Airway epithelial cell (primary cell): ENCODE data around the gene MRS2. TPM values are rescaled to one million over a fixed set of nuclear protein-coding genes. Genes with fewer than 3 reads are reported as not detected.

ENCODE experiments used
- total RNA-seq: library from RNA; depleted of rRNA; stranded (reverse); fragments of >200 nt; gene quantifications from 2 replicates; pipeline ENCODE4 v1.2.3, GENCODE V29; 2015

MRS2 gene, protein sequence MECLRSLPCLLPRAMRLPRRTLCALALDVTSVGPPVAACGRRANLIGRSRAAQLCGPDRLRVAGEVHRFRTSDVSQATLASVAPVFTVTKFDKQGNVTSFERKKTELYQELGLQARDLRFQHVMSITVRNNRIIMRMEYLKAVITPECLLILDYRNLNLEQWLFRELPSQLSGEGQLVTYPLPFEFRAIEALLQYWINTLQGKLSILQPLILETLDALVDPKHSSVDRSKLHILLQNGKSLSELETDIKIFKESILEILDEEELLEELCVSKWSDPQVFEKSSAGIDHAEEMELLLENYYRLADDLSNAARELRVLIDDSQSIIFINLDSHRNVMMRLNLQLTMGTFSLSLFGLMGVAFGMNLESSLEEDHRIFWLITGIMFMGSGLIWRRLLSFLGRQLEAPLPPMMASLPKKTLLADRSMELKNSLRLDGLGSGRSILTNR
- total RNA-seq: 22.1 and 26.7 TPM in 2 replicates

DNA sequence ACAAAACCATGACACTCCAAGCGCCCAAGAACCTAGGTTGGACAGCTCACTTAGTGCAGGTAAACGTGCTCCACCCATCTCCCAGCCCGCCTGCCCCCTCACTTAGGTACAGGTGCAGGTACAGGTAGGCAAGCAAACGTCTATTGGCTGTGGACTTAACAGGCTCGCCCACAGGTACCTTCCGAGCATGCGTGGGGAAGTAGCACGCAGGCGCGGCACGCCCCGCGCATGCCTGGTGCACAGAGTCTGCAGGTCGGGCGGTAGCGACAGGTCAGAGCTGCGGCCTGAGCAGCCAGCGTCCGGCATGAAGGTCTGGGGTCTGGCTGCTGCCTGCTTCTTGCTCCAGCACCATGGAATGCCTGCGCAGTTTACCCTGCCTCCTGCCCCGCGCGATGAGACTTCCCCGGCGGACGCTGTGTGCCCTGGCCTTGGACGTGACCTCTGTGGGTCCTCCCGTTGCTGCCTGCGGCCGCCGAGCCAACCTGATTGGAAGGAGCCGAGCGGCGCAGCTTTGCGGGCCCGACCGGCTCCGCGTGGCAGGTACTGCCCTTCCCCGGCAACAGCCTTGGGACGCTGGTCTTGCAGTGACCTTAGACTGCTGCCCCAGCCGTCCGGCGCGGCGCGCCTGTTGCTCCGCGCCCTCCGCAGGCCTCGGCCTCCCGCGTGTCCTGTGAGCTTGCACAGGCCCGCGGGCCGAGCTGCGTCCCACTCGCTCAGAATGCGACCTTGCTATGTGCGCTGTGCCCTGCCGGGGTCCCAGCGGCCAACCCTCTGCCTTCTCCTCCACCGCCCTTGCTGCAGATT lies at the start of gene MRS2:
Gene MRS2 (plus strand): TSS at position 240 of the 804 bp plus-strand sequence. CDS start 111 bp downstream, at position 351.

DNA sequence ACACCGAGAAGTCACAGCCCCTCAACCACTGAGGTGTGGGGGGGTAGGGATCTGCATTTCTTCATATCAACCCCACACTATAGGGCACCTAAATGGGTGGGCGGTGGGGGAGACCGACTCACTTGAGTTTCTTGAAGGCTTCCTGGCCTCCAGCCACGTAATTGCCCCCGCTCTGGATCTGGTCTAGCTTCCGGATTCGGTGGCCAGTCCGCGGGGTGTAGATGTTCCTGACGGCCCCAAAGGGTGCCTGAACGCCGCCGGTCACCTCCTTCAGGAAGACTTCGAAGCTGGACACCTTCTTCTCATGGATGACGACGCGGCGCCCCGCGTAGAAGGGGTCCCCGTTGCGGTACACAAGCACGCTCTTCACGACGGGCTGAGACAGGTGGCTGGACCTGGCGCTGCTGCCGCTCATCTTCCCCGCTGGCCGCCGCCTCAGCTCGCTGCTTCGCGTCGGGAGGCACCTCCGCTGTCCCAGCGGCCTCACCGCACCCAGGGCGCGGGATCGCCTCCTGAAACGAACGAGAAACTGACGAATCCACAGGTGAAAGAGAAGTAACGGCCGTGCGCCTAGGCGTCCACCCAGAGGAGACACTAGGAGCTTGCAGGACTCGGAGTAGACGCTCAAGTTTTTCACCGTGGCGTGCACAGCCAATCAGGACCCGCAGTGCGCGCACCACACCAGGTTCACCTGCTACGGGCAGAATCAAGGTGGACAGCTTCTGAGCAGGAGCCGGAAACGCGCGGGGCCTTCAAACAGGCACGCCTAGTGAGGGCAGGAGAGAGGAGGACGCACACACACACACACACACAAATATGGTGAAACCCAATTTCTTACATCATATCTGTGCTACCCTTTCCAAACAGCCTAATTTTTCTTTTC lies 45.2 kb upstream of the MRS2 start, which contains the start of gene DCDC2:
Gene DCDC2 (minus strand): TSS at position 724 of the 883 bp plus-strand sequence. CDS start 309 bp downstream, at position 415.

Other genes with a start within 250 kb of the MRS2 start
- 0.07 TPM in 1 of 2 replicates, not detected in the other for gene DCDC2, start 44.9 kb upstream of the MRS2 start, total RNA-seq
- 0.28 and 0.74 TPM in 2 replicates for gene GPLD1, start 86.6 kb downstream of the MRS2 start, total RNA-seq
- gene ALDH5A1, start 92.0 kb downstream of the MRS2 start, total RNA-seq: 1.6 and 2.0 TPM in 2 replicates
- gene KIAA0319, start 243.3 kb downstream of the MRS2 start, total RNA-seq: 0.19 TPM in 1 of 2 replicates, not detected in the other